ENCODE results near the gene PIP5K1B. TPM values are rescaled to one million over a fixed set of nuclear protein-coding genes. Genes with fewer than 3 reads are reported as not detected.

Gene PIP5K1B
- total and polyA plus RNA-seq, 2 of the 13 experiments (the other 11 are each of a cell fraction or from before 2014, with no cell fraction given), result 15.8 to 17.5 TPM

GRCh38 chr9:68725070-68725469 is 20.0 kb downstream of the PIP5K1B start:
- WGBS (ENCODE audit: low lambda C conversion rate), result 61% methylated on average over 3 of the region's 3 CpGs
- DNase-seq (ENCODE audit: low spot score) (peak; percentile 16), FAIRE-seq (no peak), ATAC-seq (no peak)
- Histone ChIP-seq H3K36me3 (replicated peaks in 1 of 2; ENCODE audit: control insufficient read depth in 1 of 2, insufficient read depth in 2 of 2, low read length in 2 of 2) (no peaks in the 10 kb centered on the region; a peak in 1 of 5 replicates), H3K4me2 (ENCODE audit: low read depth, low read length) (peak overlapping the region; percentile 11; the same call in 1 of the 2 replicates), H3K9ac (ENCODE audit: insufficient read depth, low read depth, low read length) (no peak overlapping the region), H3K4me1 (ENCODE audit: insufficient read depth, low read length) (peaks cover 53% of the 10 kb centered on the region), H3K9me3 (ENCODE audit: low read length) (no peaks in the 10 kb centered on the region), H3K79me2 (ENCODE audit: insufficient read depth, low read length) (peaks cover 78% of the 10 kb centered on the region), H2AFZ (ENCODE audit: low read length) (no peak overlapping the region), H4K20me1 (ENCODE audit: insufficient read depth, low read length) (no peaks in the 10 kb centered on the region), H3K27me3 (ENCODE audit: control insufficient read depth in 1 of 2, insufficient read depth in 2 of 2, low read length in 2 of 2) (no peaks in the 10 kb centered on the region), H3K4me3 (replicated peaks in 1 of 3; ENCODE audit: insufficient read depth in 1 of 3, low read depth in 2 of 3, low read length in 3 of 3) (no peak overlapping the region), H3K27ac (ENCODE audit: extremely low read length, insufficient read depth, low read length) (no peak overlapping the region)
- intact Hi-C loops (cut with micrococcal nuclease; ENCODE audit: unreplicated experiment), result no loop called here
- CTCF ChIA-PET (ENCODE audit: low intra/inter-chr PET ratio, low total read pairs), result no interaction called here
- POLR2A ChIA-PET, result no interaction called here
- TF ChIP-seq, protein P1, sequence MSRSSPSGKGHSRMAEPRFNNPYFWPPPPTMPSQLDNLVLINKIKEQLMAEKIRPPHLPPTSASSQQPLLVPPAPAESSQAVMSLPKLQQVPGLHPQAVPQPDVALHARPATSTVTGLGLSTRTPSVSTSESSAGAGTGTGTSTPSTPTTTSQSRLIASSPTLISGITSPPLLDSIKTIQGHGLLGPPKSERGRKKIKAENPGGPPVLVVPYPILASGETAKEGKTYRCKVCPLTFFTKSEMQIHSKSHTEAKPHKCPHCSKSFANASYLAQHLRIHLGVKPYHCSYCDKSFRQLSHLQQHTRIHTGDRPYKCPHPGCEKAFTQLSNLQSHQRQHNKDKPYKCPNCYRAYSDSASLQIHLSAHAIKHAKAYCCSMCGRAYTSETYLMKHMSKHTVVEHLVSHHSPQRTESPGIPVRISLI (CRISPR knock-in tag; IDR thresholded peaks at IDR 0.05; ENCODE audit: borderline replicate concordance), result no peak
- TF ChIP-seq HBP1 (CRISPR knock-in tag; IDR thresholded peaks at IDR 0.05; ENCODE audit: low read depth) (no peak), FOSL2 (CRISPR knock-in tag; IDR thresholded peaks at IDR 0.05) (peak; percentile 44), CHCHD3 (CRISPR knock-in tag; IDR thresholded peaks at IDR 0.05) (no peak), FUBP1 (CRISPR knock-in tag; IDR thresholded peaks at IDR 0.05; ENCODE audit: borderline replicate concordance) (no peak)
- no TSS peak for BruUV-seq (replicated peaks)
- in situ Hi-C loops (cut with HindIII; ENCODE audit: extremely low pct_ligation_motif_present, low pct_unique_long_range_greater_than_20kb), result no loop called here
